ENCODE measurements around the gene CRIM1.

DNA sequence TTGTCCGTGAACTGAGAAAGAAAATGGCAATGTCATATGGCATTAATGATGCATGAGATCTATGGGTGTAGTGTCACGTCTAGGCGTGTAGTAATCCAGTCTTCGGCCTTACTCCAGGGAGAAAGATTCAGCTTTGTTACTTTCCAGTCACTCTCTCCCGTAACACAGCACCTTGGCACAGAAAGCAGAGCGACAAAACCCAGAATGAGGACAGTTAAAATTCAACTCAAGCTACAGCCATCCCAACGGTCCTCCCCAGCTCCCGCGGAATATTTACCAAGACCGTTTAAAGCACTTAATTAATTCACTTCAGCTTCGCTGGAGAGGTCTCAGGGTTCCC, 797 bp upstream of the CRIM1 start:
- TF ChIP-seq, protein P1, sequence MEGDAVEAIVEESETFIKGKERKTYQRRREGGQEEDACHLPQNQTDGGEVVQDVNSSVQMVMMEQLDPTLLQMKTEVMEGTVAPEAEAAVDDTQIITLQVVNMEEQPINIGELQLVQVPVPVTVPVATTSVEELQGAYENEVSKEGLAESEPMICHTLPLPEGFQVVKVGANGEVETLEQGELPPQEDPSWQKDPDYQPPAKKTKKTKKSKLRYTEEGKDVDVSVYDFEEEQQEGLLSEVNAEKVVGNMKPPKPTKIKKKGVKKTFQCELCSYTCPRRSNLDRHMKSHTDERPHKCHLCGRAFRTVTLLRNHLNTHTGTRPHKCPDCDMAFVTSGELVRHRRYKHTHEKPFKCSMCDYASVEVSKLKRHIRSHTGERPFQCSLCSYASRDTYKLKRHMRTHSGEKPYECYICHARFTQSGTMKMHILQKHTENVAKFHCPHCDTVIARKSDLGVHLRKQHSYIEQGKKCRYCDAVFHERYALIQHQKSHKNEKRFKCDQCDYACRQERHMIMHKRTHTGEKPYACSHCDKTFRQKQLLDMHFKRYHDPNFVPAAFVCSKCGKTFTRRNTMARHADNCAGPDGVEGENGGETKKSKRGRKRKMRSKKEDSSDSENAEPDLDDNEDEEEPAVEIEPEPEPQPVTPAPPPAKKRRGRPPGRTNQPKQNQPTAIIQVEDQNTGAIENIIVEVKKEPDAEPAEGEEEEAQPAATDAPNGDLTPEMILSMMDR (conservative IDR thresholded peaks at IDR 0.05; ENCODE audit: low read length): no peak
- no peak for TF ChIP-seq EZH2phosphoT487 (IDR thresholded peaks at IDR 0.05; ENCODE audit: borderline replicate concordance)

All from Loucy (cell line).